NB4 (cell line): ENCODE results near the gene LRRTM4.

Source experiments
- POLR2A ChIP-seq: IDR thresholded peaks from 2 replicates; pipeline ENCODE4 v1.6.1; 2011; ENCODE audit warnings: mild to moderate bottlenecking; ENCODE audit not compliant: insufficient read length; ENCODE audit errors: extremely low read depth
- TF ChIP-seq, protein P1 (sequence below): IDR thresholded peaks from one replicate; pipeline ENCODE4 v1.5.1; 2012; ENCODE audit warnings: low read depth, low read length

DNA sequence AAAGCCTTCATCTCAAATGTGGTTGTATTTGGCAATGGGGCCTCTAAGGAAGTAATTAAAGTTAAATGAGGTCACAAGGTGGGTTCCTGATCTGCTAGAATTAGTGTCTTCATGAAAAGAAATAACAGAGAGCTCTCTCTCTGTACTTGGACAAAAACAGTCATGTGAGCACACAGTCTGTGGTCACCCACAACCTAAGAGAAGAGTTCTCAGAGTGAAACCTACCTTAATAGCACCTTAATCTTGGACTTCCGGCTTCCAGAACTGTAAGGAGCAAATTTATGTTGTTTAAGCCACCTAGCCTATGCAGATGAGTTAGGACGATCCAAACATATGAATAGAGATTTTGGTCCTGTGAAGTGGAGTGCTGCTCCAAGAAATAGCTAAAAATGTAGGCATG is 758.9 kb downstream of the LRRTM4 start:
- TF ChIP-seq POLR2A: no peak
- TF ChIP-seq, protein P1, sequence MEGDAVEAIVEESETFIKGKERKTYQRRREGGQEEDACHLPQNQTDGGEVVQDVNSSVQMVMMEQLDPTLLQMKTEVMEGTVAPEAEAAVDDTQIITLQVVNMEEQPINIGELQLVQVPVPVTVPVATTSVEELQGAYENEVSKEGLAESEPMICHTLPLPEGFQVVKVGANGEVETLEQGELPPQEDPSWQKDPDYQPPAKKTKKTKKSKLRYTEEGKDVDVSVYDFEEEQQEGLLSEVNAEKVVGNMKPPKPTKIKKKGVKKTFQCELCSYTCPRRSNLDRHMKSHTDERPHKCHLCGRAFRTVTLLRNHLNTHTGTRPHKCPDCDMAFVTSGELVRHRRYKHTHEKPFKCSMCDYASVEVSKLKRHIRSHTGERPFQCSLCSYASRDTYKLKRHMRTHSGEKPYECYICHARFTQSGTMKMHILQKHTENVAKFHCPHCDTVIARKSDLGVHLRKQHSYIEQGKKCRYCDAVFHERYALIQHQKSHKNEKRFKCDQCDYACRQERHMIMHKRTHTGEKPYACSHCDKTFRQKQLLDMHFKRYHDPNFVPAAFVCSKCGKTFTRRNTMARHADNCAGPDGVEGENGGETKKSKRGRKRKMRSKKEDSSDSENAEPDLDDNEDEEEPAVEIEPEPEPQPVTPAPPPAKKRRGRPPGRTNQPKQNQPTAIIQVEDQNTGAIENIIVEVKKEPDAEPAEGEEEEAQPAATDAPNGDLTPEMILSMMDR: no peak
